Sigmoid colon (tissue), 4 donors: Measurements from ENCODE around the gene GSG1L.

Experiments used
- CTCF ChIP-seq, 4 experiments: fragments of 450-650 bp in 3 of 4; fragments of 200-600 bp in 1 of 4; IDR thresholded peaks; one replicate each; pipeline ENCODE4 v1.5.1; 2016 to 2019; ENCODE audit warnings: antibody characterized with exemption in 4 of 4, mild to moderate bottlenecking in 3 of 4, moderate library complexity in 2 of 4
- EP300 ChIP-seq, 4 donors: sonication (generic); formaldehyde crosslinking; IDR thresholded peaks; one replicate each; pipeline ENCODE4 v1.6.1; 2017; ENCODE audit warnings: antibody characterized with exemption in 4 of 4
- POLR2A ChIP-seq, 2 donors: fragments of 450-650 bp; IDR thresholded peaks; one replicate each; pipeline ENCODE4 v1.6.1; 2016; ENCODE audit warnings: antibody characterized with exemption in 2 of 2, mild to moderate bottlenecking in 2 of 2, moderate library complexity in 2 of 2
- POLR2AphosphoS5 ChIP-seq, 4 donors: sonication (generic); formaldehyde crosslinking; IDR thresholded peaks; one replicate each; pipeline ENCODE4 v1.6.1; 2017; ENCODE audit warnings: antibody characterized with exemption in 4 of 4

- TF ChIP-seq POLR2A (IDR thresholded peaks at IDR 0.05) (no peak), POLR2AphosphoS5 (IDR thresholded peaks at IDR 0.05) (no peak), EP300 (IDR thresholded peaks at IDR 0.05) (no peak), CTCF (IDR thresholded peaks at IDR 0.05) (no peak)
These were observed 24.3 kb upstream of the GSG1L start for GRCh38 chr16:28087675-28088300.
